Measurements from ENCODE around the gene FJX1.

FJX1 gene, protein sequence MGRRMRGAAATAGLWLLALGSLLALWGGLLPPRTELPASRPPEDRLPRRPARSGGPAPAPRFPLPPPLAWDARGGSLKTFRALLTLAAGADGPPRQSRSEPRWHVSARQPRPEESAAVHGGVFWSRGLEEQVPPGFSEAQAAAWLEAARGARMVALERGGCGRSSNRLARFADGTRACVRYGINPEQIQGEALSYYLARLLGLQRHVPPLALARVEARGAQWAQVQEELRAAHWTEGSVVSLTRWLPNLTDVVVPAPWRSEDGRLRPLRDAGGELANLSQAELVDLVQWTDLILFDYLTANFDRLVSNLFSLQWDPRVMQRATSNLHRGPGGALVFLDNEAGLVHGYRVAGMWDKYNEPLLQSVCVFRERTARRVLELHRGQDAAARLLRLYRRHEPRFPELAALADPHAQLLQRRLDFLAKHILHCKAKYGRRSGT

DNA sequence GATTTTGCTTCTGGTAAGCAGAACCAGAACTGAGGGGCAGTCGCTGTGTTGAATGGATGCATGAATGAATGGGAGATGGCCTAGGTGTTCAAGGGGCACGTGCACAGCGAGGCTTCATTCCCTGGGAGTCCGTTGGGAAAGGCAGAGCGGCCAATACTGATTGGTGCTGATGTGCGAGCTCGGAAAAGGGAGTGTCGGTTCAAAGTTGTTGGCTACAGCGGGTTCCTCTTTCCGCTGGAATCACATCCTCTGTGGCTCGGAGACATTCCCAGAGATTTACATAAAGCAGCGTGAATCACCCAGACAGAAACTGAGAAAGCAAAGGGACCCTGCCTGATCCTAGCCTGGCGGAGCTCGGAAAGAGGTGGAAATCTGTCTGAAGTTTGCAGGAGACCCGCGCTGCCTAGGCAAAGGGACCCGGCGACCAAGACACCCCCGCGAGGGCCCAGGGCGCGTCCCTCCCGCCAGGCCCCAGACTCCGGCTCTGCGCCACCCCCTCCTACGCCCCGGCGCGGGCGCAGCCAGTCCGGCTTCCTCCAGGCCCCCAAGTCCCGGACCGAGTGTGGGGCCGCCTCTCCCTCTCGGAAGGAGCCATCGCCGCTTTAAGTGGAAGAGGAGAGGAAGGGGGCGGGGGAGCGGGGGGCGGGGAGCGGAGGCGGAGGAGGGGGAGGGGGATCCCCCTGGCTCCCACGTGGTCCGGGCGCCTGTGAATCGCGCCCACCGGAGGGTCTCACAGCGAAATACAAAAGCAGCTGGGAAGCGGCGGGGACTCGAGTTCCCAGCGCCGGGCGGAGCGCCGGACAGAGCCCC lies at the start of gene FJX1:
FJX1 (plus strand) TSS at position 774 of the 810 bp plus-strand sequence. CDS start 177 bp downstream, outside the sequence.
- Histone ChIP-seq H3K9me3 (no peaks in the 10 kb centered on the region), H3K4me3 (peak within 1 kb of the TSS; percentile 45), H3K36me3 (replicated peaks) (no peaks in the 10 kb centered on the region), H3K27me3 (ENCODE audit: low read depth) (peaks cover 3% of the 10 kb centered on the region; the same call in 1 of the 2 replicates), H3K4me1 (peaks cover 8% of the 10 kb centered on the region; the same call in 1 of the 2 replicates)
- DNase-seq (ENCODE audit: low spot score in 2 of 2) = peak; percentile 55 to 82
- in situ Hi-C loops (cut with MboI; ENCODE audit: low sequenced_read_pairs) = loop anchor here (25.0 kb wide), 1 partner anchor 844 kb away; no protein-coding TSS in a partner anchor

DNA sequence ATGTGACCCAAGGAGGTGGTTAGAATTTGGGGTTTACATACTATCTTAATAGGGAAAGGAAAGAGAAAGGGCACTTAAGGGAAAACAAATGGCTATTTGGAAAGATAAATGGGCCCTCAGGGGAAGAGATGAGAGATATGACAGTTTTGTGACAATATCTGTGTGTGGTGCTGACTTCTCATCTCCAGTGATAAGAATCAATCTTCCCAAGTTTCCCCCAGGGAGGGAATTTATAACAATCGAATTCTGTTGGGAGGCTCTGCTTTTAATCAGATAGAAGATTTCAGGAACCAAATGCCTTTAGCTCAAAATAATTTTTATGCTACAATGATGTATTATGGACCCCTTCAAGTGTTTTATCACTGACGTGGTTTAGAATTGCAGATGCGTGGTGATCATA lies 46.6 kb upstream of the FJX1 start:
- H3K36me3 ChIP-seq (replicated peaks) = no peaks in the 10 kb centered on the region
- H3K9me3 ChIP-seq = no peaks in the 10 kb centered on the region
- no peaks in the 10 kb centered on the region for H3K4me1 ChIP-seq
- no peak for DNase-seq (ENCODE audit: low spot score in 2 of 2)
- in situ Hi-C loops (cut with MboI; ENCODE audit: low sequenced_read_pairs) = no loop called here
- no peak overlapping the region for H3K4me3 ChIP-seq
- H3K27me3 ChIP-seq (ENCODE audit: low read depth) = no peaks in the 10 kb centered on the region

DNA sequence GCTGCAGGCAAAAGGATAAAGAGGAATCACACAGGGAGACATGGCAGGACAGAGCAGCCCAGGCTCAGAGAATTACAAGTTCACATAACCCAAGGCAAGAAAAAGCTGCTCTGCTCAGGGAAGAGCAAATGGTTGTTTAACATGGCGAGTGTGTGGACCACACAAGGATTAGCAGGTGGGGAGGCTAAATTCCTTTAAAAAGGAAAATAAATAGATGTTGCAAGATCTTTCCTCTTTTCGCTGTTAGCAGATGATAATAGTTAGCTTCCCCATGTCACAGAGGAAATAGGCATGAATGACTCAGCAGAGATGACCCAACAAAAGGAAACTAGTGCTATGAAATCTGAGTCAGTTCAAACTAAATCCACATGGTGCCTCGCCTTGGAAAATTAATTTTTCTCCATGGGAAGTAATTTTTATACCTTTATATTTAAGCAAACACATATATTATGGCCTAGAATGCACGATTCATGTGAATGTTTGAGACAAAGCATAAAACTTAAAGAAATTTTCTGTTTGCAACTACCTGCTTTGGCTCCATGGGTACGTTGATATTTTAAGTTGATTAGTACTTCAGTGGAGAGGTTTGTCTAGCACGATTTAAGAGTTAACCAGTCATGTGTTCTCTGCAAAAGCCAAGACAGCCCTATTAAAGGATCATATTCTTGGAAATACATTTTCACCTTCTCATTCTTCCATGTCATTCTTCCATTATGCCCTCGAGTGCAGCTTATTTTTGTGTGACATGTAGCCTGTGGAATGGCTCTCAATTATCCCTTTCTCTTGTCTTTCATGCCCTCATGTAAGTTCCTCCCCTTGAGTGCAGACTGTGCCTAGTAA lies 38.5 kb upstream of the FJX1 start:
- H3K4me1 ChIP-seq = no peaks in the 10 kb centered on the region
- in situ Hi-C loops (cut with MboI; ENCODE audit: low sequenced_read_pairs) = no loop called here
- DNase-seq (ENCODE audit: low spot score in 2 of 2) = no peak
- H3K9me3 ChIP-seq = no peaks in the 10 kb centered on the region
- no peaks in the 10 kb centered on the region; the same call in none of the 2 replicates for H3K27me3 ChIP-seq (ENCODE audit: low read depth)
- no peaks in the 10 kb centered on the region for H3K36me3 ChIP-seq (replicated peaks)
- H3K4me3 ChIP-seq = no peak overlapping the region

DNA sequence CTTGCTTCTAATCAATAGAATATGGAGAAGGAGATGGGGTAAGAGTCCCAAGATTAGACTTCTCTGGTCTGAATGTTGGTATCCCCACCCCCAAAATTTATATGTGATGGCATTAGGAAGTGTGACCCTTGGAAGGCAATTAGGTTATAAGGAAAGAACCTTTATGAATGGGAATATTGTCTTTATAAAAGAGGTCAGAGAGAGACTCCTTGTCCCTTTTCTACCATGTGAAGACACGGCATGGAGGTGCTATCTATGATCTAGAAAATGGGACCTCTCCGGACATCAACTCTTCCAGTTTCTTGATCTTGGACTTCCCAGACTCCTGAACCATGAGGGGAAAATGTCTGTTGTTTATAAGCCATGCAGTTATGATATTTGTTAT lies 37.9 kb upstream of the FJX1 start:
- H3K4me3 ChIP-seq = no peak overlapping the region
- H3K9me3 ChIP-seq = no peaks in the 10 kb centered on the region
- DNase-seq (ENCODE audit: low spot score in 2 of 2) = no peak
- no peaks in the 10 kb centered on the region for H3K4me1 ChIP-seq
- in situ Hi-C loops (cut with MboI; ENCODE audit: low sequenced_read_pairs) = no loop called here
- H3K36me3 ChIP-seq (replicated peaks) = no peaks in the 10 kb centered on the region
- H3K27me3 ChIP-seq (ENCODE audit: low read depth) = no peaks in the 10 kb centered on the region; the same call in none of the 2 replicates

DNA sequence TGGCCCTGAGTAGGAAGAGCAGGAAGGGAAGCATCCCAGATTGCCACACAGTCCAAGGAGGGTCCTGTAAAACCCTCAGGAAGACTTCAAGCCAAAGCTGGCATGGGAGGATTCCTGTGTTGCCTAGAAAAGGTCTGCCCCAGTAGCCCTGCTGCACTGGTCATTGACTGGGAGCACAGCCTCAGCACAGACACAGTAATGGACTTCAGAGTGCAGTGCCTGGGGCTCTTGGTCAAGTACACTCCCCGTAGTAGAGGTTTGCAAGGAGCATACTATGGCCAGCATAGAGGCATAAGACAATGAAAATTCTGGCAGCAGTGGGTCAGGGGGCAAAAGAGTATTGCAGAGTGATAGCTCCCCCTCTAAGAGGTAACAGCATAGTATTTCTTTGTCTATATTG lies 36.2 kb upstream of the FJX1 start:
- no peaks in the 10 kb centered on the region for H3K4me1 ChIP-seq
- H3K27me3 ChIP-seq (ENCODE audit: low read depth) = peaks cover 6% of the 10 kb centered on the region
- in situ Hi-C loops (cut with MboI; ENCODE audit: low sequenced_read_pairs) = no loop called here
- H3K4me3 ChIP-seq = no peak overlapping the region
- no peak for DNase-seq (ENCODE audit: low spot score in 2 of 2)
- no peaks in the 10 kb centered on the region for H3K9me3 ChIP-seq
- H3K36me3 ChIP-seq (replicated peaks) = no peaks in the 10 kb centered on the region

DNA sequence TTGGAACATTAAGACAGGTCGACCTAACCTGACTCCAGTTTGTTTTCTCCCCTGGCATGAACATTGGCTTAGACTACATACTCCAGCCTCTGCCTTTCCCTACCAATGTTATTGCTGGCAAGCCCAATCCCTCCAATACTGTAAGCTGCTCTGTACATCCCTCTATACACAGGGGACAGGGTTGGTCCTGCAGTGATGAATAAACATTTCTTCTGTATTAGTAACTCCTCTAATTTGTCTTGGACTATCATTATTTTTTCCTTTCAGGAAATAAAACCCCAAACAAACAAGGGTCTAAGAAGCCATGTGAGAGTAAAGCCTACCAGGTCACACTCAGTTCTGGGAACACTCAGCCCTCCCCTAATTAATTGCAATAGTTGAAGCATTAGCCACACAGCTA lies 35.1 kb upstream of the FJX1 start:
- no peak overlapping the region for H3K4me3 ChIP-seq
- in situ Hi-C loops (cut with MboI; ENCODE audit: low sequenced_read_pairs) = no loop called here
- no peaks in the 10 kb centered on the region for H3K9me3 ChIP-seq
- H3K27me3 ChIP-seq (ENCODE audit: low read depth) = peaks cover 6% of the 10 kb centered on the region
- no peaks in the 10 kb centered on the region for H3K4me1 ChIP-seq
- H3K36me3 ChIP-seq (replicated peaks) = no peaks in the 10 kb centered on the region
- no peak for DNase-seq (ENCODE audit: low spot score in 2 of 2)

DNA sequence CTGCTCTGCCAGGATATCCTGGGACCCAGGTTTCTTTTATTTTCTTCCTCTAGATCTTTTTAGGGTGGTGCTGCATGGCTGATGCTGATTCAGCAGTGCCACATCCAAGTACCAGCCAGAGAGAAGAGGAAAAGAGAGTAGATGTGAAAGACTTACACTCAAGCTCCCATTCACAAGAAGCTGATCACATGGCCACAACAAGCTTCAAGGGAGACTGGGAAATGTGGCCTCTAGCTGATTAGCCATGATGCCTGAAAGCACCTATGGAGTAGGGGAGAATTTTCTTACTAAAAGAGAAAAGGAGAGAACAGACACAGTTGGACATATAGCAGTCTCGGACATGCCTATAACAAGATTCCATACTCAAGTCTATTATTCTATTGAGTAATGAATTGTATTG lies 34.4 kb upstream of the FJX1 start:
- Histone ChIP-seq H3K36me3 (replicated peaks) (no peaks in the 10 kb centered on the region), H3K9me3 (no peaks in the 10 kb centered on the region), H3K4me3 (no peak overlapping the region), H3K27me3 (ENCODE audit: low read depth) (peaks cover 6% of the 10 kb centered on the region), H3K4me1 (no peaks in the 10 kb centered on the region)
- in situ Hi-C loops (cut with MboI; ENCODE audit: low sequenced_read_pairs) = no loop called here
- DNase-seq (ENCODE audit: low spot score in 2 of 2) = no peak

DNA sequence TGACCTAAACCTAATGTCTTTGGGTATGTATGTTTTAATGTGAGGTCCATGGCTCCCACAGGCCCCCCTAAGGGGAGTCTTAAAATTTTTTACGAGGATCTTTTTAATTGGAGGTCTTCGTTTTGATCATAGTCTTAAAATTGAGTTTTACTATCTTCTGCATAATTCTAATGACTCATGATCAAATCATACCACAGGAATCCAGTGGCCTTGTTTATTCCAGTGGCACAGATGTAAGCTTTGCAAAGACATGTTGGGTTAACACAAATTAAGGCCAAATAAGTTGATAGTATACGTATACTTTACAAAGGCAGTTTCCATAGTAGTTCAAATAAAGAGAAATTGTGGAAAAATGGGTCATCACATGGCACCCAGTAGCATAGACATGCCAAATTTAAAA lies 33.9 kb upstream of the FJX1 start:
- Histone ChIP-seq H3K4me3 (no peak overlapping the region), H3K36me3 (replicated peaks) (no peaks in the 10 kb centered on the region), H3K4me1 (no peaks in the 10 kb centered on the region), H3K9me3 (no peaks in the 10 kb centered on the region), H3K27me3 (ENCODE audit: low read depth) (peaks cover 6% of the 10 kb centered on the region)
- in situ Hi-C loops (cut with MboI; ENCODE audit: low sequenced_read_pairs) = no loop called here
- no peak for DNase-seq (ENCODE audit: low spot score in 2 of 2)

DNA sequence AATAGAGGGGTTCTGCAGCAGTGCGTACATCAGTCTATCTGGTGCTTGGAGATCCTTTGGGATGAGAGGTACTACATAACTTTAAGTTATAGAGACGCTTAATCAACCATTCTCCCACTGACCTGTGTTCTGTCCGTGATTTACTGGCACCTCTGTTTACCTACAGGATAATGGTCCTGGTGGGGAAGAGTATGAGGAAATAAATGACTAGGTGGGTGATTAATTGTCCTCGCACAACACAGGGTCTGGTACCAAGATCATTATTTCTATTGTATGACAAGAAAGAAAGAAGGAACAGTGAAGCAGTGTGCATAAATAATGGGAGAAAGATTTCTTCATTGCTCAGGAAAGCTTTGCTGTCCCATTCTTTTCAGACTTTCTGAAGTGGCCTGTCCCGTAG lies 32.8 kb upstream of the FJX1 start:
- no peak overlapping the region for H3K4me3 ChIP-seq
- no peaks in the 10 kb centered on the region for H3K36me3 ChIP-seq (replicated peaks)
- no peaks in the 10 kb centered on the region for H3K9me3 ChIP-seq
- no peaks in the 10 kb centered on the region for H3K4me1 ChIP-seq
- in situ Hi-C loops (cut with MboI; ENCODE audit: low sequenced_read_pairs) = no loop called here
- no peak for DNase-seq (ENCODE audit: low spot score in 2 of 2)
- H3K27me3 ChIP-seq (ENCODE audit: low read depth) = peaks cover 6% of the 10 kb centered on the region

DNA sequence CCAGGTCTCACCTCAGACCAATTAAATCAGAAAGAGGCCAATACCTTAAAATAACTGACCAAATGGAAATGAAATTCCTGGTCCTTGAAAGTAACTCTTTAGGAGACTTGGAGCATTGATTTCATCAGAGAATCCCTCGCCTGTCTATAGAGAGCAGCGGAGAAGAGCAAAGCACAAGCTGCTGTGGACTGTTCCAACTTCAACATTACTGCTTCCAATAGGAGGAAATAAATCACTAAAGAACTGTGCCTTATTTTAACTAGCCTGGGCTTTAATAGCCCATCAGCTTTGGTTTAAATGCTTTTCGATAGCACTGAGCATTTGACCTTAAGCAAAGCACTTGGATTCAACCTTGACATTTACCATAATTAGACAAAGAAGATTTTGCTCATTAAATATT lies 32.0 kb upstream of the FJX1 start:
- no peaks in the 10 kb centered on the region for H3K9me3 ChIP-seq
- peaks cover 6% of the 10 kb centered on the region for H3K27me3 ChIP-seq (ENCODE audit: low read depth)
- in situ Hi-C loops (cut with MboI; ENCODE audit: low sequenced_read_pairs) = no loop called here
- DNase-seq (ENCODE audit: low spot score in 2 of 2) = no peak
- no peak overlapping the region for H3K4me3 ChIP-seq
- H3K36me3 ChIP-seq (replicated peaks) = no peaks in the 10 kb centered on the region
- H3K4me1 ChIP-seq = no peaks in the 10 kb centered on the region

DNA sequence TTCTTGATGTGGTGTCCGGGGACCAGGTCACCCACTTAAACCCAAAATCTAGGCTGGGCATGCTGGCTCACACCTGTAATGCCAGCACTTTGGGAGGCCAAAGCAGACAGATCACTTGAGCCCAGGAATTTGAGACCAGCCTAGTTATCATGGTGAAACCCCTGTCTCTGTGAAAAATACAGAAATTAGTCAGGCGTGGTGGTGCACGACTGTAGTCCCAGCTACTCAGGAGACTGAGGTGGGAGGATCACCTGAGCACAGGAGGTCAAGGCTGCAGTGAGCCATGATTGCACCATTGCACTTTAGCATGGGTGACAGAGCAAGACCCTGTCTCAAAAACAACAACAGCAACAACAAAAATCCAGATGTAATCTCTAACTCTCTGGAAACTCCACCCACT lies 30.3 kb upstream of the FJX1 start:
- no peak for DNase-seq (ENCODE audit: low spot score in 2 of 2)
- Histone ChIP-seq H3K36me3 (replicated peaks) (no peaks in the 10 kb centered on the region), H3K9me3 (no peaks in the 10 kb centered on the region), H3K4me1 (no peaks in the 10 kb centered on the region), H3K27me3 (ENCODE audit: low read depth) (peaks cover 13% of the 10 kb centered on the region), H3K4me3 (no peak overlapping the region)
- in situ Hi-C loops (cut with MboI; ENCODE audit: low sequenced_read_pairs) = no loop called here

DNA sequence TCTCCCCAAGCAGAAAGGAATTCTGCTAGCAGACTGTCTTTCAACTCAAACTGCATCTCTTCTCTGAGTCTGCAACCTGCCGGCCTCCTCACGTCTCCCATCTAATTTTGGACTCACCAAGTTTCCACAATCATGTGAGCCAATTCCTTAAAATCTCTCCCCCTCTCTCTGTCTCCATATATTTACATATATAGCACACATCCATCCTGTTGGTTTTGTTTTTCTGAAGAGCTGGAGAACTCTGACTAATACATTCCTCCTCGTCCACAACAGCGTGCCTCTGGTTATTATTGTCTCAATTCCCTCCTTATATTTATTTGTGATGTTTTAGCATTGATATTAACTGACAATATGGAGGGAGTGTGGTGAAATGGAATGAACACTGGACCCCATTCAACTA lies 29.6 kb upstream of the FJX1 start:
- Histone ChIP-seq H3K9me3 (no peaks in the 10 kb centered on the region), H3K4me3 (no peak overlapping the region), H3K4me1 (no peaks in the 10 kb centered on the region), H3K27me3 (ENCODE audit: low read depth) (peaks cover 13% of the 10 kb centered on the region), H3K36me3 (replicated peaks) (no peaks in the 10 kb centered on the region)
- DNase-seq (ENCODE audit: low spot score in 2 of 2) = no peak
- in situ Hi-C loops (cut with MboI; ENCODE audit: low sequenced_read_pairs) = no loop called here

DNA sequence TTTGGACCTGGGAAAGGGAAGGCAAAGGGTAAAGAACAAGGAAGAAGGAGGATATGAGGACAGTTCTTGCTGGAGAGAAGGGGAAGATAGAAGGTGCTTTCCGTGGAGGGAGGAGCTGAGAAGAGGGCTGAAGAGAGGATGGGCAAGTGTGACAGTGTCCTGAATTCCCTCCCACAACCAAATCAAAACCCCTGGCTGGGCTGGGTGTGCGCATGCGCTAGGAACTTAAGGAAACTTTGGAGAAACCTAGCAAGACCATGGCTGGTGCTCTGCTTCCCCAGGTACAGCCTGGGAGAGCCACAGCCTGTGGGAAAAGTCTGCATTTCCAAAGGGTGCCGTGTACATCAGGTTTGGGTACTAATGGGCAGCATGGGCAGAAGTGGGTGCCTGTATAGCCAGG lies 29.0 kb upstream of the FJX1 start:
- no peak overlapping the region for H3K4me3 ChIP-seq
- H3K36me3 ChIP-seq (replicated peaks) = no peaks in the 10 kb centered on the region
- H3K27me3 ChIP-seq (ENCODE audit: low read depth) = peaks cover 13% of the 10 kb centered on the region
- in situ Hi-C loops (cut with MboI; ENCODE audit: low sequenced_read_pairs) = no loop called here
- H3K9me3 ChIP-seq = no peaks in the 10 kb centered on the region
- H3K4me1 ChIP-seq = no peaks in the 10 kb centered on the region
- DNase-seq (ENCODE audit: low spot score in 2 of 2) = no peak
